Tibial nerve (tissue), 4 donors: Measurements from ENCODE around the gene DNAH14. TPM values are rescaled to one million over a fixed set of nuclear protein-coding genes. Genes with fewer than 3 reads are reported as not detected.

Source experiments
- DNase-seq, 2 donors: peaks; one replicate each; pipeline ENCODE4 v3.0.0-alpha.2; 2019; ENCODE audit warnings: low spot score in 2 of 2
- H3K27ac ChIP-seq, 4 donors: fragments of 200-600 bp; sonication (generic) in 3 of 4; one replicate each; pipeline ENCODE4 v1.5.1; 2017 to 2019; ENCODE audit warnings: mild to moderate bottlenecking in 1 of 4
- H3K27me3 ChIP-seq, 2 donors: fragments of 200-600 bp; sonication (generic) in 1 of 2; one replicate each; pipeline versions ENCODE4 v1.5.1 to v1.6.0; 2017 to 2019
- H3K36me3 ChIP-seq, 3 donors: fragments of 200-600 bp; sonication (generic); one replicate each; pipeline ENCODE4 v1.5.1; 2018 to 2019
- H3K4me1 ChIP-seq, 4 donors: fragments of 200-600 bp; sonication (generic) in 3 of 4; one replicate each; pipeline ENCODE4 v1.5.1; 2017 to 2019
- H3K4me3 ChIP-seq, 4 donors: fragments of 200-600 bp; sonication (generic) in 3 of 4; one replicate each; pipeline ENCODE4 v1.5.1; 2017 to 2019; ENCODE audit warnings: mild to moderate bottlenecking in 1 of 4, moderate library complexity in 1 of 4
- H3K9me3 ChIP-seq, 4 donors: fragments of 200-600 bp; sonication (generic) in 3 of 4; one replicate each; pipeline ENCODE4 v1.5.1; 2017 to 2019
- CTCF ChIP-seq, 5 experiments: fragments of 200-600 bp in 3 of 5; fragments of 450-650 bp in 2 of 5; sonication (generic) in 3 of 5; IDR thresholded peaks; one replicate each; pipeline ENCODE4 v1.5.1; 2016 to 2019; ENCODE audit warnings: antibody characterized with exemption in 5 of 5, mild to moderate bottlenecking in 3 of 5, moderate library complexity in 2 of 5
- EP300 ChIP-seq, 2 donors: sonication (generic); formaldehyde crosslinking; IDR thresholded peaks; one replicate each; pipeline ENCODE4 v1.6.1; 2017; ENCODE audit warnings: antibody characterized with exemption in 2 of 2, mild to moderate bottlenecking in 1 of 2
- POLR2A ChIP-seq, 2 donors: fragments of 450-650 bp; IDR thresholded peaks; one replicate each; pipeline ENCODE4 v1.6.1; 2017; ENCODE audit warnings: antibody characterized with exemption in 2 of 2, mild to moderate bottlenecking in 2 of 2, moderate library complexity in 2 of 2
- WGBS, 2 donors: methylation state at CpG; one replicate each; pipeline ENCODE4 v1.1.5; 2018; 5-methylcytosine and 5-hydroxymethylcytosine counted together
- total RNA-seq, 4 donors: library from RNA; depleted of rRNA; stranded (reverse); fragments of >200 nt; gene quantifications; one replicate each; pipeline ENCODE4 v1.1.0, GENCODE V29; 2016

Gene DNAH14
- total RNA-seq, 4 donors from 2014 or later = 1.2 to 6.5 (median 4.4) TPM

- TF ChIP-seq EP300 (IDR thresholded peaks at IDR 0.05) = no peak
- TF ChIP-seq POLR2A (IDR thresholded peaks at IDR 0.05) = no peak
- TF ChIP-seq CTCF (IDR thresholded peaks at IDR 0.05) = no peak
- H3K4me3 ChIP-seq = no peak overlapping the region
- no peak for DNase-seq
- H3K4me1 ChIP-seq = no peaks in the 10 kb centered on the region
- H3K27ac ChIP-seq = no peak overlapping the region
- peaks cover 0 to 15% (median 0%) of the 10 kb centered on the region in 4 donors for H3K9me3 ChIP-seq
- 66 to 68% methylated on average over 2 of the region's 2 CpGs for WGBS, 2 donors
- no peaks in the 10 kb centered on the region for H3K27me3 ChIP-seq
- H3K36me3 ChIP-seq = no peaks in the 10 kb centered on the region
Measured at GRCh38 chr1:225257081-225257480, 327.6 kb downstream of the DNAH14 start.

- no peak for TF ChIP-seq EP300 (IDR thresholded peaks at IDR 0.05)
- no peak for TF ChIP-seq CTCF (IDR thresholded peaks at IDR 0.05)
- TF ChIP-seq POLR2A (IDR thresholded peaks at IDR 0.05) = no peak
- Histone ChIP-seq H3K36me3 (no peaks in the 10 kb centered on the region), H3K4me1 (no peaks in the 10 kb centered on the region), H3K27ac (no peak overlapping the region), H3K9me3 (peaks cover 0 to 15% (median 0%) of the 10 kb centered on the region in 4 donors), H3K4me3 (no peak overlapping the region), H3K27me3 (no peaks in the 10 kb centered on the region)
- DNase-seq = no peak
Measured at GRCh38 chr1:225258811-225259210, 329.3 kb downstream of the DNAH14 start.

GRCh38 chr1:225259542-225259941 lies 330.1 kb downstream of the DNAH14 start:
- H3K27me3 ChIP-seq = no peaks in the 10 kb centered on the region
- no peaks in the 10 kb centered on the region for H3K4me1 ChIP-seq
- H3K27ac ChIP-seq = no peak overlapping the region
- WGBS, 2 donors = 89 to 92% methylated on average over 1 of the region's 1 CpG
- TF ChIP-seq CTCF (IDR thresholded peaks at IDR 0.05) = no peak
- no peak for TF ChIP-seq POLR2A (IDR thresholded peaks at IDR 0.05)
- no peak for TF ChIP-seq EP300 (IDR thresholded peaks at IDR 0.05)
- no peak for DNase-seq
- no peak overlapping the region for H3K4me3 ChIP-seq
- no peaks in the 10 kb centered on the region for H3K36me3 ChIP-seq
- peaks cover 0 to 15% (median 0%) of the 10 kb centered on the region in 4 donors for H3K9me3 ChIP-seq

GRCh38 chr1:225260319-225260718 lies 330.8 kb downstream of the DNAH14 start:
- Histone ChIP-seq H3K4me1 (no peaks in the 10 kb centered on the region), H3K4me3 (no peak overlapping the region), H3K36me3 (no peaks in the 10 kb centered on the region), H3K9me3 (peaks cover 0 to 15% (median 0%) of the 10 kb centered on the region in 4 donors), H3K27me3 (no peaks in the 10 kb centered on the region), H3K27ac (no peak overlapping the region)
- TF ChIP-seq CTCF (IDR thresholded peaks at IDR 0.05) (no peak), EP300 (IDR thresholded peaks at IDR 0.05) (no peak)
- 74 to 96% methylated on average over 1 of the region's 1 CpG for WGBS, 2 donors
- no peak for DNase-seq

- WGBS, 2 donors = 93 to 94% methylated on average over 3 of the region's 3 CpGs
- DNase-seq = no peak
- no peak for TF ChIP-seq CTCF (IDR thresholded peaks at IDR 0.05)
- no peak for TF ChIP-seq POLR2A (IDR thresholded peaks at IDR 0.05)
- no peak for TF ChIP-seq EP300 (IDR thresholded peaks at IDR 0.05)
- no peak overlapping the region for H3K27ac ChIP-seq
- H3K36me3 ChIP-seq = no peaks in the 10 kb centered on the region
- H3K4me3 ChIP-seq = no peak overlapping the region
- no peaks in the 10 kb centered on the region for H3K27me3 ChIP-seq
- no peaks in the 10 kb centered on the region for H3K4me1 ChIP-seq
- peaks cover 0 to 22% (median 1%) of the 10 kb centered on the region in 4 donors for H3K9me3 ChIP-seq
Measured at GRCh38 chr1:225277445-225277844, 348.0 kb downstream of the DNAH14 start.
